PFSK-1 (cell line): ENCODE results near the gene IAPP.

Experiments
- FOXP2 ChIP-seq: optimal IDR thresholded peaks from 2 replicates; pipeline ENCODE3; 2011; ENCODE audit warnings: borderline replicate concordance, control low read depth, inconsistent platforms; ENCODE audit not compliant: insufficient read depth; ENCODE audit errors: extremely low read length, extremely low read depth
- POLR2AphosphoS5 ChIP-seq: IDR thresholded peaks from 2 replicates; pipeline ENCODE4 v1.6.1; 2012; ENCODE audit warnings: low read depth, mild to moderate bottlenecking, control low read depth, low read length, moderate library complexity
- SIN3A ChIP-seq: IDR thresholded peaks from 2 replicates; pipeline ENCODE4 v1.6.1; 2012; ENCODE audit warnings: mild to moderate bottlenecking, low read length, moderate library complexity, borderline replicate concordance; ENCODE audit not compliant: insufficient read depth
- TAF1 ChIP-seq: IDR thresholded peaks from 2 replicates; pipeline ENCODE4 v1.6.1; 2012; ENCODE audit warnings: low read length, control low read depth, borderline replicate concordance; ENCODE audit not compliant: insufficient read depth
- TF ChIP-seq, protein P1 (sequence below), 2 experiments: IDR thresholded peaks; 2 replicates each; pipeline versions ENCODE4 v1.6.1 to v1.8.0; 2011 to 2012; ENCODE audit warnings: low read depth in 2 of 2, low read length in 2 of 2, control low read depth in 1 of 2, inconsistent platforms in 1 of 2, mild to moderate bottlenecking in 1 of 2, moderate library complexity in 1 of 2; ENCODE audit not compliant: insufficient read depth in 1 of 2

The IAPP gene

GRCh38 chr12:21350975-21351374, 21.7 kb upstream of the IAPP start:
- no peak for TF ChIP-seq FOXP2

DNA sequence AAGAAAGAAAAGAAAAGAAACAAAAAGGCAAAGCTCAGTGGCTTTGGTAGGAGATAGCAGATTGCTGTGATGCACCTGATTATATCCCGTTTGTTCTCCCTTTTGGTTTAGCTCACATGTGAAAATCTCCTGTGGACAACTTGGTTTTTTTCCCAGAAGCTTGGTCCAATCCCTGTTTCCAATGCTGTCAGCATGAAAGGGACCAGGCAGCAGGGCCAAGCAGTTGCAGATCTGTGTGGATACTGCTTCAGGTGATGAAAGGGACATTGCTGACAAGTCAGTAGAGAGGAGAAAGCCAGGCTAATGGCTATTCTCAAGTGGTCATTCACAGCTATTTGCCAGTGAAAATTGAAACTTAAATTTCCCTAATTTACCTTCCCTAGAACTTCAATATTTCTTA, 19.2 kb upstream of the IAPP start:
- TF ChIP-seq TAF1: no peak
- no peak for TF ChIP-seq POLR2AphosphoS5
- no peak for TF ChIP-seq FOXP2
- no peak for TF ChIP-seq SIN3A
- TF ChIP-seq, protein P1, sequence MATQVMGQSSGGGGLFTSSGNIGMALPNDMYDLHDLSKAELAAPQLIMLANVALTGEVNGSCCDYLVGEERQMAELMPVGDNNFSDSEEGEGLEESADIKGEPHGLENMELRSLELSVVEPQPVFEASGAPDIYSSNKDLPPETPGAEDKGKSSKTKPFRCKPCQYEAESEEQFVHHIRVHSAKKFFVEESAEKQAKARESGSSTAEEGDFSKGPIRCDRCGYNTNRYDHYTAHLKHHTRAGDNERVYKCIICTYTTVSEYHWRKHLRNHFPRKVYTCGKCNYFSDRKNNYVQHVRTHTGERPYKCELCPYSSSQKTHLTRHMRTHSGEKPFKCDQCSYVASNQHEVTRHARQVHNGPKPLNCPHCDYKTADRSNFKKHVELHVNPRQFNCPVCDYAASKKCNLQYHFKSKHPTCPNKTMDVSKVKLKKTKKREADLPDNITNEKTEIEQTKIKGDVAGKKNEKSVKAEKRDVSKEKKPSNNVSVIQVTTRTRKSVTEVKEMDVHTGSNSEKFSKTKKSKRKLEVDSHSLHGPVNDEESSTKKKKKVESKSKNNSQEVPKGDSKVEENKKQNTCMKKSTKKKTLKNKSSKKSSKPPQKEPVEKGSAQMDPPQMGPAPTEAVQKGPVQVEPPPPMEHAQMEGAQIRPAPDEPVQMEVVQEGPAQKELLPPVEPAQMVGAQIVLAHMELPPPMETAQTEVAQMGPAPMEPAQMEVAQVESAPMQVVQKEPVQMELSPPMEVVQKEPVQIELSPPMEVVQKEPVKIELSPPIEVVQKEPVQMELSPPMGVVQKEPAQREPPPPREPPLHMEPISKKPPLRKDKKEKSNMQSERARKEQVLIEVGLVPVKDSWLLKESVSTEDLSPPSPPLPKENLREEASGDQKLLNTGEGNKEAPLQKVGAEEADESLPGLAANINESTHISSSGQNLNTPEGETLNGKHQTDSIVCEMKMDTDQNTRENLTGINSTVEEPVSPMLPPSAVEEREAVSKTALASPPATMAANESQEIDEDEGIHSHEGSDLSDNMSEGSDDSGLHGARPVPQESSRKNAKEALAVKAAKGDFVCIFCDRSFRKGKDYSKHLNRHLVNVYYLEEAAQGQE (IDR thresholded peaks at IDR 0.05; ENCODE audit: insufficient read depth in 1 of 2, low read depth in 2 of 2, low read length in 2 of 2): no peak

GRCh38 chr12:21353948-21354347, 18.8 kb upstream of the IAPP start:
- TF ChIP-seq POLR2AphosphoS5: no peak
- TF ChIP-seq SIN3A: no peak
- no peak for TF ChIP-seq FOXP2
- TF ChIP-seq TAF1: no peak

GRCh38 chr12:21354641-21355040, 18.1 kb upstream of the IAPP start:
- no peak for TF ChIP-seq SIN3A
- TF ChIP-seq FOXP2: no peak
- TF ChIP-seq, protein P1 (IDR thresholded peaks at IDR 0.05; ENCODE audit: insufficient read depth in 1 of 2, low read depth in 2 of 2, low read length in 2 of 2): no peak
- TF ChIP-seq POLR2AphosphoS5: no peak
- no peak for TF ChIP-seq TAF1

DNA sequence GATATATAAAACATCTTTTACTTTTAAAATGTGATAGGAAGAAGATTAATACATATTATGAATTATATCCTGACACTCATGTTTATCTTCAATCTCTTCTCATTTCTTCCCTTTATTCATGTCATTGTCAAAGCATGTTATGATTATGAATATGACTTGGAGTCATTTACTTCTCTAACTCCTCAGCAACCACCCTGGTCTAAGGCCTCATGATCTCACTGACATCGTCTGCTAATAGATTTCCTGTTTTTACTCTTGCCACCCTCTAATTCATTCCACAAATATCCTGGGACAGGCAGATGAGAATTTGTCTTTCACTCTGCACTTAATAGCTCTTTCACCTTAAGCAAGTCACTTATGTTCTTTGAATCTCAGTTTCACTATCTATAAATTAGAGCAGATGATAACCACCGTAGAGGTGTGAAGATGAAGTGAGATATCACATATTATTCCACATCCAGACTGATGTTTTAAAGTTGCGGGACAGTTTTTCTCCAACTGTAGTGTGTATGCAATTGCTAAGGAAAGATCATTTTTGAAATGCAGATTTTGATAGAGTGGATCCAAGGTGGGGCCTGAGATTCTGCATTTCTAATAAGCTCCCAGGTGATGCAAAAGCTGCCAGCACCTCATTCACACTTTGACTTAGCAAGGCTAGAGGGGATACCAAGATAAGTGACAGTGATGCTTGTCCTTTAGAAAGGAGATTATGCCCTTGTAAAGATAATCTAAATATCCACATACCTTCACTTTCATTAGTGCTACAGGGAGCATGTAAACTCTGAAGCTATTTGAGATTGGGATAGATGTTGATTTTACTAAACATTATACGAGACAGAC, 3.3 kb upstream of the IAPP start:
- TF ChIP-seq SIN3A (no peak), FOXP2 (no peak), TAF1 (no peak)
- TF ChIP-seq, protein P1 (IDR thresholded peaks at IDR 0.05; ENCODE audit: insufficient read depth in 1 of 2, low read depth in 2 of 2, low read length in 2 of 2): no peak

DNA sequence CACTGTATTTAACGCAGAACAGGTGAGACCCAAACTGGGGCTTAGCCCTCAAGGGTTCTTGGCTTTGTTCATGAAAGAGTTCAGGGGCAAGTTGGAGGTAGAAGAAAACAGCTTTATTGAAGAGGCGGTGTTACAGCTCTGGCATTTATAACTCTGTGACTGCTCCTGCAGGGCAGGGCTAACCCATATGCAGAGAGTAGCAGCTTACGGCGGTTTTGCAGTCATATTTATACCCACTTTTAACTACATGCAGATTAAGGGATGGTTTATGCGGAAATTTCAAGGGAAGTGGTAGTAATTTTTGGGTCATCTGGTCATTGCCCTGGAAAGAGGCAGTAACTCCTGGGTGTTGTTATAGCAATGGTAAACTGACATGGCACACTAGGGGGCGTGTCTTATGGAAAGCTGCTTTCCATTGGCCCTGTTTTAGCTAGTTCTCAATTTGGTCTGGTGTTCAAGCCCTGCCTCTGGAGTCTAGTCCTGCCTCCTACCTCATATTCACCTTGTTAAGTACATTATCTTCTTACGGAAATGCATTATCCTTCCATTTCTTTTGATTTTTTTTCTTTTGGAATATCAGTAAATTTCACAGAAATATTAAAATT, 1.8 kb upstream of the IAPP start:
- no peak for TF ChIP-seq SIN3A
- TF ChIP-seq TAF1: no peak
- TF ChIP-seq, protein P1 (IDR thresholded peaks at IDR 0.05; ENCODE audit: insufficient read depth in 1 of 2, low read depth in 2 of 2, low read length in 2 of 2): no peak
